GM23338 (cell line): Measurements from ENCODE around the gene AP4S1. TPM values are rescaled to one million over a fixed set of nuclear protein-coding genes. Genes with fewer than 3 reads are reported as not detected.
"Not testable (repeated sequence)": the region's sequence is repeated elsewhere in the genome, so short reads cannot be mapped to it uniquely, and the experiment has no call there.

Experiments
- ATAC-seq: fragments of 200-7000 bp; cut with Tn5 transposase; 3 replicates; pipeline ENCODE4 v1.9.1; 2020
- DNase-seq: peaks from one replicate; pipeline ENCODE4 v3.0.0-alpha.2; 2015; ENCODE audit warnings: low spot score
- H2AFZ ChIP-seq: fragments of 200-600 bp; sonication (generic); 2 replicates; pipeline ENCODE4 v1.8.0; 2016; ENCODE audit warnings: antibody characterized with exemption, mild to moderate bottlenecking, moderate library complexity
- H3F3A ChIP-seq: fragments of 200-600 bp; sonication (generic); replicated peaks from 2 replicates; pipeline ENCODE4 v1.8.0; 2017; ENCODE audit warnings: antibody characterized with exemption, mixed run types, low read depth
- H3K27ac ChIP-seq: fragments of 200-600 bp; sonication (generic); 2 replicates; pipeline ENCODE4 v1.6.1; 2016; ENCODE audit warnings: low read depth
- H3K27me3 ChIP-seq: fragments of 200-600 bp; sonication (generic); 2 replicates; pipeline ENCODE4 v1.8.0; 2016; ENCODE audit warnings: mild to moderate bottlenecking, mixed run types, moderate library complexity; ENCODE audit not compliant: insufficient read depth
- H3K36me3 ChIP-seq: fragments of 200-600 bp; sonication (generic); 2 replicates; pipeline ENCODE4 v1.8.0; 2016; ENCODE audit warnings: mild to moderate bottlenecking; ENCODE audit not compliant: insufficient read depth
- H3K4me1 ChIP-seq: fragments of 200-600 bp; sonication (generic); 2 replicates; pipeline ENCODE4 v1.8.0; 2016; ENCODE audit warnings: mild to moderate bottlenecking, moderate library complexity; ENCODE audit not compliant: insufficient read depth
- H3K4me2 ChIP-seq: fragments of 200-600 bp; sonication (generic); 2 replicates; pipeline ENCODE4 v1.7.1; 2017; ENCODE audit warnings: mixed run types
- H3K4me3 ChIP-seq: fragments of 200-600 bp; sonication (generic); 2 replicates; pipeline ENCODE4 v1.6.1; 2016; ENCODE audit warnings: mixed run types
- H3K79me2 ChIP-seq: fragments of 200-600 bp; sonication (generic); replicated peaks from 2 replicates; pipeline ENCODE4 v1.8.0; 2017; ENCODE audit warnings: mild to moderate bottlenecking; ENCODE audit not compliant: insufficient read depth
- H3K9me2 ChIP-seq: fragments of 200-600 bp; sonication (generic); 2 replicates; pipeline ENCODE4 v1.8.0; 2017; ENCODE audit not compliant: insufficient read depth
- H4K20me1 ChIP-seq: fragments of 200-600 bp; sonication (generic); replicated peaks from 2 replicates; pipeline ENCODE4 v1.8.0; 2017; ENCODE audit warnings: mild to moderate bottlenecking; ENCODE audit not compliant: insufficient read depth
- H3K27ac Mint-ChIP-seq: 2 replicates; pipeline ENCODE4 v1.8.0; 2020; ENCODE audit warnings: inconsistent platforms, mild to moderate bottlenecking, moderate library complexity, mixed read lengths
- H3K27me3 Mint-ChIP-seq: 3 replicates; pipeline ENCODE4 v1.8.0; 2022; ENCODE audit warnings: low read depth, mild to moderate bottlenecking, moderate library complexity, mixed read lengths, inconsistent platforms; ENCODE audit not compliant: insufficient read depth, poor library complexity
- H3K36me3 Mint-ChIP-seq: 3 replicates; pipeline ENCODE4 v1.8.0; 2021; ENCODE audit warnings: low read depth, mild to moderate bottlenecking, inconsistent platforms, moderate library complexity, mixed read lengths
- H3K4me1 Mint-ChIP-seq: 3 replicates; pipeline ENCODE4 v1.8.0; 2020; ENCODE audit warnings: mild to moderate bottlenecking, inconsistent platforms, mixed read lengths
- H3K4me3 Mint-ChIP-seq: 3 replicates; pipeline ENCODE4 v1.8.0; 2021; ENCODE audit warnings: moderate library complexity, mild to moderate bottlenecking, inconsistent platforms, mixed read lengths
- H3K9me3 Mint-ChIP-seq: 3 replicates; pipeline ENCODE4 v1.8.0; 2020; ENCODE audit warnings: moderate library complexity, mild to moderate bottlenecking, inconsistent platforms, mixed read lengths
- CREB1 ChIP-seq: fragments of 250-450 bp; sonication (Bioruptor Pico); IDR thresholded peaks from 2 replicates; pipeline ENCODE4 v1.5.0; 2020; ENCODE audit warnings: low read depth, mild to moderate bottlenecking, moderate library complexity
- EZH2 ChIP-seq: fragments of 200-600 bp; sonication (generic); IDR thresholded peaks from one replicate; pipeline ENCODE4 v1.8.0; 2017; ENCODE audit warnings: antibody characterized with exemption, mild to moderate bottlenecking, low read depth; ENCODE audit not compliant: unreplicated experiment
- EZH2phosphoT487 ChIP-seq: fragments of 200-600 bp; sonication (generic); IDR thresholded peaks from one replicate; pipeline ENCODE4 v1.8.1; 2018; ENCODE audit warnings: antibody characterized with exemption; ENCODE audit not compliant: unreplicated experiment
- NANOG ChIP-seq: IDR thresholded peaks from 2 replicates; pipeline ENCODE4 v1.6.1; 2016; ENCODE audit warnings: antibody characterized with exemption, borderline replicate concordance
- REST ChIP-seq: IDR thresholded peaks from one replicate; pipeline ENCODE4 v1.6.1; 2018; ENCODE audit warnings: antibody characterized with exemption; ENCODE audit not compliant: unreplicated experiment
- ZNF114 ChIP-seq: fragments of 250-450 bp; sonication (Bioruptor Pico); IDR thresholded peaks from 2 replicates; pipeline ENCODE4 v1.5.0; 2020; ENCODE audit warnings: mild to moderate bottlenecking, moderate library complexity
- ZNF331 ChIP-seq: fragments of 250-450 bp; sonication (Bioruptor Pico); IDR thresholded peaks from 2 replicates; pipeline ENCODE4 v1.5.0; 2020; ENCODE audit warnings: low read depth, mild to moderate bottlenecking, moderate library complexity
- ZNF462 ChIP-seq: fragments of 250-450 bp; sonication (Bioruptor Pico); IDR thresholded peaks from 2 replicates; pipeline ENCODE4 v1.5.0; 2020; ENCODE audit warnings: mild to moderate bottlenecking, moderate library complexity
- polyA plus RNA-seq: library from polyadenylated mRNA; unstranded; fragments of >200 nt; fragmentation: Nextera tagmentation; extraction: Ambion mirVana; gene quantifications from 2 replicates; pipeline ENCODE4 v1.2.1, GENCODE V29; 2016
- total RNA-seq: library from RNA; depleted of rRNA; stranded (reverse); fragments of >200 nt; shearing (Covaris generic); gene quantifications from 2 replicates; pipeline ENCODE4 v1.2.3, GENCODE V29; 2014

AP4S1 gene
- total and polyA plus RNA-seq, 2 experiments from 2014 or later: 13.4 to 15.7 TPM

GRCh38 chr14:31060253-31060875 is 34.9 kb downstream of the AP4S1 start (continued):
- TF ChIP-seq ZNF462 (CRISPR knock-in tag) (no peak), EZH2 (no peak), CREB1 (CRISPR knock-in tag) (no peak), ZNF331 (CRISPR knock-in tag) (no peak), NANOG (no peak), REST (no peak), EZH2phosphoT487 (no peak), ZNF114 (CRISPR knock-in tag) (no peak)

- H3K27me3 Mint-ChIP-seq, H3K27ac Mint-ChIP-seq, H3K4me3 Mint-ChIP-seq: not testable (repeated sequence)
These were observed 37.5 kb downstream of the AP4S1 start for GRCh38 chr14:31062908-31063307.

More at GRCh38 chr14:31062908-31063307, 37.5 kb downstream of the AP4S1 start:
- not testable (repeated sequence) for H3K36me3 ChIP-seq, H3K27ac ChIP-seq, H3K4me2 ChIP-seq, H4K20me1 ChIP-seq, ATAC-seq, H3K36me3 Mint-ChIP-seq, H3K9me2 ChIP-seq, H3K27me3 ChIP-seq, DNase-seq, H3F3A ChIP-seq, H3K9me3 Mint-ChIP-seq, H2AFZ ChIP-seq, H3K79me2 ChIP-seq, H3K4me3 ChIP-seq
- peaks cover 24% of the 10 kb centered on the region for H3K4me1 Mint-ChIP-seq
- H3K4me1 ChIP-seq: peaks cover 18% of the 10 kb centered on the region
